HEK293T (cell line): Measurements from ENCODE around the gene SCAMP4.
"Not testable (repeated sequence)": the region's sequence is repeated elsewhere in the genome, so short reads cannot be mapped to it uniquely, and the experiment has no call there.

Experiments used
- CTCF ChIA-PET: fragments of 350-600 bp; formaldehyde crosslinking; extraction: SDS; loops from one replicate; lab custom pipeline; 2021; ENCODE audit warnings: antibody characterized with exemption, inconsistent platforms; lab: Yijun Ruan, JAX
- POLR2A ChIA-PET: fragments of 350-600 bp; formaldehyde crosslinking; extraction: SDS; loops from one replicate; lab custom pipeline; 2020; ENCODE audit warnings: antibody characterized with exemption, inconsistent platforms; lab: Yijun Ruan, JAX
- DNase-seq: peaks from one replicate; pipeline ENCODE4 v3.0.0; 2012; ENCODE audit warnings: mixed read lengths; ENCODE audit errors: extremely low spot score
- ARNT ChIP-seq: fragments of 450-650 bp; IDR thresholded peaks from 2 replicates; pipeline ENCODE4 v1.6.1; 2017; ENCODE audit warnings: mild to moderate bottlenecking
- BHLHE40 ChIP-seq: fragments of 450-650 bp; IDR thresholded peaks from 2 replicates; pipeline ENCODE4 v1.6.1; 2016; ENCODE audit warnings: mild to moderate bottlenecking, moderate library complexity, borderline replicate concordance
- CTBP1 ChIP-seq: fragments of 450-650 bp; IDR thresholded peaks from 2 replicates; pipeline ENCODE4 v1.6.1; 2016; ENCODE audit warnings: borderline replicate concordance
- ELF4 ChIP-seq: fragments of 450-650 bp; IDR thresholded peaks from 2 replicates; pipeline ENCODE4 v1.6.1; 2017; ENCODE audit warnings: antibody characterized with exemption
- FOXA1 ChIP-seq: fragments of 450-650 bp; IDR thresholded peaks from 2 replicates; pipeline ENCODE4 v1.6.1; 2016; ENCODE audit warnings: mild to moderate bottlenecking
- FOXK2 ChIP-seq: fragments of 450-650 bp; IDR thresholded peaks from 2 replicates; pipeline ENCODE4 v1.6.1; 2016; ENCODE audit warnings: mild to moderate bottlenecking
- FOXM1 ChIP-seq: fragments of 450-650 bp; IDR thresholded peaks from 2 replicates; pipeline ENCODE4 v1.6.1; 2017; ENCODE audit warnings: mild to moderate bottlenecking, borderline replicate concordance
- HDGF ChIP-seq: fragments of 450-650 bp; IDR thresholded peaks from 2 replicates; pipeline ENCODE4 v1.6.1; 2017; ENCODE audit warnings: antibody characterized with exemption, borderline replicate concordance
- L3MBTL2 ChIP-seq: fragments of 450-650 bp; conservative IDR thresholded peaks from 2 replicates; pipeline ENCODE4 v1.6.1; 2016; ENCODE audit warnings: mild to moderate bottlenecking
- LEF1 ChIP-seq: fragments of 450-650 bp; IDR thresholded peaks from 2 replicates; pipeline ENCODE4 v1.6.1; 2017; ENCODE audit warnings: mild to moderate bottlenecking, borderline replicate concordance
- NFRKB ChIP-seq: fragments of 450-650 bp; IDR thresholded peaks from 2 replicates; pipeline ENCODE4 v1.6.1; 2016; ENCODE audit warnings: mild to moderate bottlenecking, moderate library complexity
- SP1 ChIP-seq: fragments of 450-650 bp; IDR thresholded peaks from 2 replicates; pipeline ENCODE4 v1.6.1; 2017
- SUZ12 ChIP-seq: fragments of 450-650 bp; IDR thresholded peaks from 2 replicates; pipeline ENCODE4 v1.6.1; 2016; ENCODE audit warnings: mild to moderate bottlenecking
- TARDBP ChIP-seq: fragments of 450-650 bp; IDR thresholded peaks from 2 replicates; pipeline ENCODE4 v1.6.1; 2016
- ZNF384 ChIP-seq: fragments of 450-650 bp; IDR thresholded peaks from 2 replicates; pipeline ENCODE4 v1.6.1; 2016
- TF ChIP-seq, protein P1 (sequence below): fragments of 450-650 bp; IDR thresholded peaks from 2 replicates; pipeline ENCODE4 v1.6.1; 2016

Gene SCAMP4

DNA sequence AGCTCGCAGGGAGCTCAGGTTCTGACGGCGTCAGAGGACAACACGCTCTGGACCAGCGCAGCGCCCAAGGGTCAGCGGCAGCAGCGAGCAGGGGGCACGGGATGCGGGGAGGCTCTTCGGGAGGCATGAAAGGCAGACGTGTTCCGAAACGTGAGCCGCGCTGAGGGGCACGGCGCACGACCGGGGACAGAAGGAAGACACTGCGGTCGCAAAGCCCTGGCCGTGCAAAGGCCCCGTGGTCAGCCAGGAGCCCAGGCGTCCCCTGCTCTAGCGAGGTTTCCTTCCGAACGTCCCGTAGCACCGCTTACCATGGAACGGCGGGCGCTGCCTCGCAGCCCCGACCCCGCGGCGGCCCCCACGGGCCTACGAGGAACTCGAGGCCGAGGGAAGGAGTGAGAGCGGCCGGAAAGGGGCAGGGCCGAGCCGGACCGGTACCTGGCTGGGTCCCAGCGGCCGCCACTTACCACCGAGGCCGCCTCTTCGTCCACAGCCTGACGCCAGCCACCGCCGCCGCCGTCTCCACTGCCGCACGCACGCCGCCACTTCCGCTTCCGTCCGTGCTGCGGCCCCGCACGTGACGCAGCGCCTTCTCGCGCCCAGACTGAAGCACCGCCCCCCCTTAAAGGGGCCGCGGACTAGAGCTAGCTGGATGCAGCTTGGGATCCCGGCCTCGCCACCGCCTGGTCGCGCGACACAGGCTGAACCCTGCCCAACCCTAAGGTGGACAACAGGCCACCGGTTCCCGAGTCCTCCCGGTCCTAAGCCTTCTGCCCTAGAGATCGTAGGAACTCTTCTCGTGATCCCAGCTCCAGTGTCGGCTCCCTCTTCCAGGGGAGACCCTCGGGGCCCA lies 29.3 kb upstream of the SCAMP4 start:
- CTCF ChIA-PET, result interaction anchor here (0.6 to 1.9 kb wide), 3 partner anchors 21 to 455 kb away, joined by 3 to 5 read pairs (median 3); no protein-coding TSS in a partner anchor
- POLR2A ChIA-PET, result interaction anchor here (0.6 to 2.2 kb wide), 14 partner anchors 8 to 50 kb away, joined by 3 to 17 read pairs (median 6); partner anchors contain the start of genes ABHD17A, ADAT3 and SCAMP4
- peak; percentile 88 for DNase-seq
- no peak for TF ChIP-seq FOXM1
- TF ChIP-seq FOXK2, result no peak
- TF ChIP-seq CTBP1, result no peak
- no peak for TF ChIP-seq SP1
- no peak for TF ChIP-seq HDGF
- no peak for TF ChIP-seq NFRKB
- TF ChIP-seq ELF4, result peak; percentile 95
- peak; percentile 81 for TF ChIP-seq L3MBTL2
- no peak for TF ChIP-seq ZNF384
- no peak for TF ChIP-seq TARDBP
- no peak for TF ChIP-seq SUZ12
- TF ChIP-seq FOXA1, result no peak
- no peak; the same call in 1 of the 2 replicates for TF ChIP-seq BHLHE40
- no peak for TF ChIP-seq LEF1
- TF ChIP-seq, protein P1, sequence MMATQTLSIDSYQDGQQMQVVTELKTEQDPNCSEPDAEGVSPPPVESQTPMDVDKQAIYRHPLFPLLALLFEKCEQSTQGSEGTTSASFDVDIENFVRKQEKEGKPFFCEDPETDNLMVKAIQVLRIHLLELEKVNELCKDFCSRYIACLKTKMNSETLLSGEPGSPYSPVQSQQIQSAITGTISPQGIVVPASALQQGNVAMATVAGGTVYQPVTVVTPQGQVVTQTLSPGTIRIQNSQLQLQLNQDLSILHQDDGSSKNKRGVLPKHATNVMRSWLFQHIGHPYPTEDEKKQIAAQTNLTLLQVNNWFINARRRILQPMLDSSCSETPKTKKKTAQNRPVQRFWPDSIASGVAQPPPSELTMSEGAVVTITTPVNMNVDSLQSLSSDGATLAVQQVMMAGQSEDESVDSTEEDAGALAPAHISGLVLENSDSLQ, result no peak
- TF ChIP-seq ARNT, result peak; percentile 87

DNA sequence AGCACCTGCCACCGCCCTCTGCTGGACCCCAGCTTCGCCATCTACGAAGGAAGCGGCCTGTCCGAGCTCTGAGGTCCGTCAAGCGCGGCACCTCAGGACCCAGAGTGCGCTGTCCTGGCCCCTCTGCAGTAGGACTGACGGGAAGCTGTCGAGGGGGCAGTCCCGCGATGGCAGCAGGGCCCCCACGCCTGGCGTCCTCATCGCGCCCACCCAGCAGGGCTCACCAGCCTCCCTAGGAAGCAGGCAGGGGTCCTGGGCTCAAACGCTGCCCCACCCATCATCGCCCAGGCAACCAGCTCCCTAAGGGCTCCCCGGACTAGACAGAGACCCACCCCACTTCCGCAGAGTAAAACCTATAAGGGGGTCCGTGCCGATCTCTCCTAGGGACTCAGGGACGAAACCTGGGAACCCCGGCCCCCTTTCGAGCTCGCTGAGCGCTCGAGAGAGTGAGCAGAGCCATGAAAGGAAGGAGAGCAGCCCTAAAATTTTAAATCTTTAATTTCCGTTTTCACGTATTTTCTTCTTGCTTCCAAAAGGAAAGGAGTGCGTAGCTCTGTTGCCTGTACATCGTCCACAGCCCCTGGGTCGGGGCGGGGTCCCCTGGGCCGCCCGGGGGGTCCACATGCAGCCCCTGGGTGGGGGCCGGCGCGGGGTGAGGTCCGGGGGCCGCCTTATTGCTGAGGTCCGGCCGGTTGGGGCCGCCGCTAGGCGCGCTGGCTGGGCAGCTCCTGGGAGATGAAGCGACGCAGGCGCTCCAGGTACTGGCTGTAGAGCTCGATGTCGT lies 28.5 kb upstream of the SCAMP4 start:
- DNase-seq, result not testable (repeated sequence)
- CTCF ChIA-PET, result interaction anchor here (0.6 to 0.9 kb wide), 2 partner anchors 21 to 456 kb away, joined by 3 read pairs; no protein-coding TSS in a partner anchor
- POLR2A ChIA-PET, result interaction anchor here (1.0 to 2.2 kb wide), 12 partner anchors 8 to 51 kb away, joined by 3 to 17 read pairs (median 6); partner anchors contain the start of genes ABHD17A, ADAT3 and SCAMP4

DNA sequence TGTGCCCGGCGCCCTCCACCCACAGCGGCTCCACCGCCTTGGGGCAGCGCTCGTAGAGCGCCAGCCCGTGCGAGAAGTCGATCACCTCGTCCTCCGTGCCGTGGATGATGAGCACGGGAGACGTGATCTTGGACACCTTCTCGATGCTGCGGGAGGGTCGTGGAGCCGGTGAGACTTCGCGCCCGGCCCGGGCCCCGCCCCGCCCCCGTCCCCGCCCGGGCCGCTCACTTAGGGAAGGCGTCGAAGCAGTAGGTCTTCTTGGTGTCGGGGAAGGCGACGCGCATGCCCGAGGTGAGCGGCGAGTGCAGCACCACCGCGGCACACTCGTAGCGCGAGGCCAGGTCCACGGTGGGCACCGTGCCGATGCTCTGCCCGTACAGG lies 27.9 kb upstream of the SCAMP4 start:
- DNase-seq, CTCF ChIA-PET: not testable (repeated sequence)
- POLR2A ChIA-PET, result interaction anchor here (1.6 to 1.7 kb wide), 3 partner anchors 8 to 13 kb away, joined by 3 to 17 read pairs (median 15); partner anchors contain the start of gene ABHD17A

DNA sequence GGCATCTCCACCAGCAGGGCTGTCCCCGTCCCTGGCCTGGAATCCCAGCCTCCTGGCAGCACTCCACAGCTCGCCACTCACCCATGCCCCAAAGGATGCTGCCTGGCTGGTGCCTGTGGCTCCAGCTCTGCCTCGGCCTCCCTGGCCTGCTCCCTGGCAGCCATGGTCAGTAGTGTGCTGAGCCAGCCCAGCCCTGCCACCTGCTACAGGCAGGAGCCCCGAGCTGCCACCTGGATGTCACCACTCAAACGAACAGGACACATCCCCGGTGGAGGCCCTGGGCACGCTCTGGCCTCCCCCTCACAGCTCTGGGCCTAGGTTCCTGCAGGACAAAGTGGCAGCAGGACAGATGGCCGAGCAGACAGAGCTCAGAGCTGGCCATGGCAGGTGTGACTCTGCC lies 26.6 kb upstream of the SCAMP4 start:
- CTCF ChIA-PET, DNase-seq, POLR2A ChIA-PET: not testable (repeated sequence)

DNA sequence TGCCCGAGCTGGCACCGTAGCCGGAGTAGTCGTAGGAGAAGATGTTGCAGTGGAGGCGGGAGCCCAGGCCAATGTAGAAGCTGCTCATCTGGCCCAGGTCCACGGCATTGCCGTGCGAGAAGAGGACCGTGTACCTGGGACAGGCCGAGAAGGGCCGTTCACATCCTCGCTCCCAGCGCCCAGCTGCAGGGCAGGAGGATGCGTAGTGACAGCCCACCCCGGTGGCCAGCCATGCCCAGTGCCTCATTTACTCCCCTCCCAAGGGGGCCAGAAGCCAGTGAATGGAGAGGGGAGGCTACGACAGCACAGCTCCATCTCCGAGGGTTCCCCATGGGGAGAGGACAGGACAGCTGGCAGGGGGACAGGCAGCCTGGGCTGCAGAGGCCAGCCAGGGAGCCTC lies 25.2 kb upstream of the SCAMP4 start:
- CTCF ChIA-PET, DNase-seq, POLR2A ChIA-PET: not testable (repeated sequence)

DNA sequence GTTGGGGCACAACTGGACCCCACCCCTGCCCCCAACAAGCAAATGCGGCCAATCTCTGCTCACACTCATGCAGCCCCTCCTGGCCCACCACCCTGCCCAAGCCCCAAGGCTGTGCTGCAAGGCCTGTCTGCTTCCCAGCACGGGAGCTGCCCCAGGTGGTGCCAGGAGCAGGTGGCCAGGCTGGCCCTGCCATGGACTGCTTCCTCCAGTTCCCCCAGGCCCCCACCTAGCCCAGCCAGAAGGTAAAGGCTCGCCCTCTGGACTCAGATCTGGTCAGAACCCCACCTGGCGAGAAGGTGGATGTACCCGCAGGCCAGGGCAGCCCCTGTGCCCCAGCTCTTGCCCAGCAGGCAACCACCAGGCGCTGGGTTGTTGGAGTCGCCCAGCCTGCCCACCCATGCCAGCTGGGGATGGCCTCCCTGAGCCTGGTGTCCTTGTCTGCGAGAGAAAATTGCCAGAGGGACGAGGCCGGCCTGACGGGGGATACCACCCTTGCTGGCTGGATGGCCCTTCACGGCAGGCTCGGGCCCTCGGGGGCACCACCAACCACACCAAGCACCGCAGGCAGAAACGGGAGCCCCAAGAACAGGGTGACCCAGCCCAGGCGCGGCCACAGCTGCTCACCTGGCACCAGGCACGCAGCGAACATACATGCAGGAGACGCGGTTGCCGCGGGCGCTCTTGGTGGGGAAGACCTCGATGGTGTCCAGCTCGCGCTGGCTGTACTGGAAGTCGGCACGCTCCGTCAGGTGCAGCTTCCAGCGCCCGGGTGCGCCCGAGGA lies 24.4 kb upstream of the SCAMP4 start:
- CTCF ChIA-PET, result interaction anchor here (0.5 kb wide), 1 partner anchor 14 kb away, joined by 6 read pairs; no protein-coding TSS in a partner anchor
- no peak for TF ChIP-seq CTBP1
- no peak for TF ChIP-seq FOXA1
- TF ChIP-seq BHLHE40, result no peak
- TF ChIP-seq SP1, result no peak
- TF ChIP-seq TARDBP, result no peak
- TF ChIP-seq LEF1, result no peak
- no peak for TF ChIP-seq SUZ12
- no peak for TF ChIP-seq HDGF
- TF ChIP-seq, protein P1, result no peak
- no peak for TF ChIP-seq ELF4
- no peak for TF ChIP-seq FOXM1
- TF ChIP-seq FOXK2, result no peak
- POLR2A ChIA-PET, result no interaction called here
- DNase-seq, result no peak

DNA sequence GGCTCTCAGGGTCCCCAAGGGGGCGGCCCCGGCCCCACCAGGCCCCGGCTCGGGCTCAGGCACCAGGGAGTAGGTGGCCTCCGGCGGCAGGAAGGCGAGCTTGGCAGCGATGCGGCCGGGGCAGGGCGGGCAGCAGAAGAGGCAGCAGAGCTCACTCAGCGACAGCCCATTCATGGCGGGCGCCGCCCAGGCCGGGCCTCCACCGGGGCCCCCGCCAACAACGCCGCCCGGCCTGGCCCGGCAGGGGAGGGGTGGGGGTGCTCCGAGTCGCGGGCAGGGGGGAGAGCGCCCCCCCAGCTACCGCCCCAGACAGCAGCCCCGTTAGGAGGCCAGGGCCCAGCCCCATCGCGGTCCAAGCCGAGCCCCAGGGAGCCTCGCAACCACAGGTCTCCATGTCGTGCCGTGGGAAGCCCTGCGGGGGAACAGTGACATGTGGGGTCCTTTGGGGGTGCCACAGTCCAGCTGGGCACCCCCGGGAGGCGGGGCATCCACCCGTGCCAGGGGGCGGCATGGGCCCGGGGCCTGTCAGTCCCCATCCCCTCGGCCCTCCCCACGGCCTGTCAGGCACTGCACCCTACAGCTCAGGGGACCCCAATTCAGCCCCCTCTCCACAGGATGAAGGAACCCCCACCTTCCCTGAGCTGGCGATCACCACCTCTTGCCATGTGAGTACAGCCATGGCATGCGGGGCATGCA lies 23.7 kb upstream of the SCAMP4 start:
- CTCF ChIA-PET, POLR2A ChIA-PET, DNase-seq: not testable (repeated sequence)
